Measurements from ENCODE around the gene GPR15.

The GPR15 gene

GRCh38 chr3:98532275-98532637 is 478 bp downstream of the GPR15 start:
- DNase-seq, result no peak

DNA sequence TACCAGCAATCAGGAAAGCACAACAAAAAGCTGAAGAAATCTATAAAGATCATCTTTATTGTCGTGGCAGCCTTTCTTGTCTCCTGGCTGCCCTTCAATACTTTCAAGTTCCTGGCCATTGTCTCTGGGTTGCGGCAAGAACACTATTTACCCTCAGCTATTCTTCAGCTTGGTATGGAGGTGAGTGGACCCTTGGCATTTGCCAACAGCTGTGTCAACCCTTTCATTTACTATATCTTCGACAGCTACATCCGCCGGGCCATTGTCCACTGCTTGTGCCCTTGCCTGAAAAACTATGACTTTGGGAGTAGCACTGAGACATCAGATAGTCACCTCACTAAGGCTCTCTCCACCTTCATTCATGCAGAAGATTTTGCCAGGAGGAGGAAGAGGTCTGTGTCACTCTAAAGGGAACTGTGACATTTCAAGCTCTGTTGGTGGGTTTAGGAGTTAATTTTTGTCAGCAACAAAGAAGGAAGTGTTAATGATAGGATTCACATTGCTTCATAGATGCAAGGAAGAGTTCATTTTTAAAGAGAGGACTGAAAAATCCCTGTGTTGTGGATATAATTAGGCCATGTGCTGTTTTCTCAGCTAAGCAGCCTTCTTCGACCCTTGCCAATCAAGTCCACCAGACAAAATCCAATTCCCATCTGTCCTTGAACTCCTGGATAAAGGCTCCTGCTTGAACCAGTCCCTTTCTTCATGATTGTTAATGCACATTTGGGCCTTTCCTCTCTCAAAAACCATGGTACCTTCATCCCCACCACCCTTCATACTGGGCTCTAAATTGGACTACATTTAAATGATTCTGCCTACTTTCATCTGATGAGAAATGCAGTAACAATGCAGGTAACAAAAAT is 1.2 kb downstream of the GPR15 start:
- no peak for DNase-seq

- no peak for DNase-seq
Observed at GRCh38 chr3:98534168-98534567, 2.4 kb downstream of the GPR15 start.

DNA sequence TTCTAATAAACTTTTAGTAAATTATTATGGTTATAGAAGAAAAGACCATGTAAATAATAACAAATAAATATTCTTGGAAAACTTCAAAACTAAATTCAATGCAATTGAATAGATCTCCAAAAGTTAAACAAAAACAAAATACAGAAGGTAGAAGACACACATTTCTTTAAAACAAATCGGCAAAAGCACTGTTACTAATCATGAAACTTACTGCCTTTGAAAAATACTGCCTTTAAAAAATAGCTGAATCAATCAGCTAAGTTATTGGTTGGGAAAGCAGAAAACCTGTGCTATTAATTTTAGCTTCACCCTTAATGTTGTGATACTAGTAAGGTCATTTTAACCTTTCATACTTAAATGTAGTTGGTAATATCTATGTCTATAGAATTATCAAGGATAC is 3.0 kb downstream of the GPR15 start:
- DNase-seq, result no peak

DNA sequence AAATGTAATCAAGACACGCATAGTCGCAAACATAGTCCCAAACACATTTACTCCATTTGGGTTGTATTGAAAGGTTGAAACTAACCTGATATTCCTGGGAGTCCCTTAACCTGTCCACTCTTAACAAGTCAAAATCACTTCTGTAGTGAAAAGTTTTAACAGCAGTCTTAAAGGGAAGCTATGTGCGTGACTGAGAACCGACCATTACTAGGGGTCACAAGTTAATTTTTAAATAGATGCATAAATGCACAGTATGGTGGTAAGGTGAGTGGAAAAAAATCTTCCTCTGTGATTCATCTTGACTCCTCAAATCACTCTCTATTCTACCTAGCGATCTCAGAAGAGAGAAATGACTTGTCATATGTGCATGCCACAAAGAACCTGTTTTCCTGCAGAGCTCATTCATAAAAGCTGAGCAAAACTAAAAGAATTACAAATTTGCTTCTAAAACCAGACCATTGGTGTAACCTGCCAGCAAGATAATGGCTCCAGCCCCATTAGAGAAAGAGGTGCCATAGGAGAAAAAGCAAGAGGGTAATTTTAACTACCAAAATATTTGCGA is 4.8 kb downstream of the GPR15 start:
- no peak for DNase-seq

- DNase-seq, result no peak
Observed at GRCh38 chr3:98540346-98540745, 8.6 kb downstream of the GPR15 start.

- DNase-seq, result no peak
Observed at GRCh38 chr3:98541695-98542094, 9.9 kb downstream of the GPR15 start.

GRCh38 chr3:98542623-98543022 is 10.8 kb downstream of the GPR15 start:
- DNase-seq, result no peak

- DNase-seq, result no peak
Observed at GRCh38 chr3:98545940-98546339, 14.2 kb downstream of the GPR15 start.

DNA sequence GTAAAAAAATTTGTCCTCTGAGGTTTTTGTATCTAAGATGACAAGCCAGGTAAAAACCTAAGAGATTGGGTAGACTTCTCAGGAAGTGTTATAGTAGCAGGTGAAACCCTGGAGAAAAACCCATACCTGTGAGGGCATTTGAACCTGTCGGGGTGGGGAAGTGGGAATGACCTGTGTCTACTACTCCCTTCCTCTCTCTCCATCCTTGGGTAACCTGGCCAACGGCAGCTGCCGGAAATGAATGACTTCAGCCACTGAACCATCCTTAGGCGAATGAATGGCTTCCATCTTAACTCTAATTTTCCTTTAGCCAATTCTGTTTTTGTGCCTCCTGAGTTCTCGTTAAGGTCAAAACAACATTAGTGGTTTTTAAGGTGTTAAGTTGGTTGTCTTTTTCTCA is 16.8 kb downstream of the GPR15 start:
- DNase-seq, result no peak

DNA sequence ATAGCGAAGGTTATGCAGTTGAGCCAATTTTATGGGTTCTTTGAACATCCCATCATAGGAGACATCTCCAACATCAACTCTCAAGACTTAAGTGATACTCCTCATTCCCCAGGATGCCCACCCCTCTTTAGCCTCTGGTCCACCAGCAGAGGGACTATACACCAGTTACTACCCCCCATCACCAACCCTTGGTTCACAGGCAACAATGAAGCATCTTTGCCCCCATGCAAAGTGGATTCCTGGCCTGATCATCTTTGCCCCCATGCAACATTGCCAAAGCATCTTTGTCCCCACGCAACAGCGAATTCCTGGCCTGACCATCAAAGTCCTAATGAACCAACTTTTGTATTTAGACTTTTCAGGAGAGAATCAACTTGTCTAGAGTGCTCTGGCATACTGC is 19.1 kb downstream of the GPR15 start:
- no peak for DNase-seq

DNA sequence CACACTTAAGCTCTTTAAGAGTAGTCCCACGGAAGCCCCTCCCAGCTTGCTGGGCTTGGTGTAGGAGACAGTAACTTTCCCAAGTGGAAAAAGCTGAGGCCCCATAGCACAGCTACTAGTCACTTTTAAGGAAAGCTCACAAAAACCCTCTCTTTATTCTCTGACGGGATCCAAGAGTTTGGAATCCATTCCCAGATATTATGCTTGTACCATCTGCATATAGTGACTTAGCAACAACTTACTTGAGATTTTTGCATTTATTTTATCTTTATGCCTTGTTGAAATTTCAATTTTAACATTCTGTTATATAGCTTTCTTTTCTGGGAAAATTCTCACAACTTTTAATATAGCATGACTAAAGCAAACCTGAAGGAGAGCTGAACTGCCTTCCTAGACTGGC is 19.5 kb downstream of the GPR15 start:
- DNase-seq, result no peak

- DNase-seq, result no peak
Observed at GRCh38 chr3:98551754-98552153, 20.0 kb downstream of the GPR15 start.

GRCh38 chr3:98552232-98553020 is 20.6 kb downstream of the GPR15 start:
- DNase-seq, result no peak

GRCh38 chr3:98553021-98553563 is 21.3 kb downstream of the GPR15 start:
- no peak for DNase-seq

GRCh38 chr3:98553753-98554152 is 22.0 kb downstream of the GPR15 start:
- DNase-seq, result no peak

GRCh38 chr3:98554580-98554979 is 22.8 kb downstream of the GPR15 start:
- no peak for DNase-seq

GRCh38 chr3:98555025-98555379 is 23.2 kb downstream of the GPR15 start:
- no peak for DNase-seq

GRCh38 chr3:98556164-98557130 is 24.7 kb downstream of the GPR15 start:
- DNase-seq, result no peak

DNA sequence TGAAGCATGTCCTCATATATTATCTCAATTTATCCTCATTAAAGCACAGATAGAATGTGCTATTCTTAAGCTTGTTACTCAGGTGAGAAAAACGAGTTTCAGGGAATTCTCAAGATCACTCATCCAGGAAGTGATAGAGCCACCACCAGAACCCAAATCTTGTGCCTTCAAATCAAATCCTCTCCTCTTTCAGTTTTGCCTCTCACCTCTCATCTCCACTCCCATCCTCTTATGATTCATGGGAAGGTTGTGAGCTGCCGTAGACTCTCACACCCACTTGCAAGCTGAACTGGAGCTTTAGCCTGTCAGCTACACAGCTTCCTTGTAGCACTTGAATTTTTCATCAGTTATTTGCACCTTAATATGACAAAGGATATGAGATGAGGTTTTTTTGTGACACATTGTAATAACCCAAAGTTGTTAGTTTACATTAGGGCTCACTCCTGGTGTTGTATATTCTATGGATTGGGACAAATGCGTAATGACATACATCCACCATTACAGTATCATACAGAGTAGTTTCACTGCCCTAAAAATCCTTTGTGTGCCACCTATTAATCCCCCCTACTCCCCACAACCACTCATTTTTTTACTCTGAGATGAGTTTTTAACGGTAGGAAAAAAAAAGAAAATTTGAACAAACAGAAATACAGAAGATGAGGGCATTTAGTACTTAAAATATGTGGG is 25.7 kb downstream of the GPR15 start:
- no peak for DNase-seq

DNA sequence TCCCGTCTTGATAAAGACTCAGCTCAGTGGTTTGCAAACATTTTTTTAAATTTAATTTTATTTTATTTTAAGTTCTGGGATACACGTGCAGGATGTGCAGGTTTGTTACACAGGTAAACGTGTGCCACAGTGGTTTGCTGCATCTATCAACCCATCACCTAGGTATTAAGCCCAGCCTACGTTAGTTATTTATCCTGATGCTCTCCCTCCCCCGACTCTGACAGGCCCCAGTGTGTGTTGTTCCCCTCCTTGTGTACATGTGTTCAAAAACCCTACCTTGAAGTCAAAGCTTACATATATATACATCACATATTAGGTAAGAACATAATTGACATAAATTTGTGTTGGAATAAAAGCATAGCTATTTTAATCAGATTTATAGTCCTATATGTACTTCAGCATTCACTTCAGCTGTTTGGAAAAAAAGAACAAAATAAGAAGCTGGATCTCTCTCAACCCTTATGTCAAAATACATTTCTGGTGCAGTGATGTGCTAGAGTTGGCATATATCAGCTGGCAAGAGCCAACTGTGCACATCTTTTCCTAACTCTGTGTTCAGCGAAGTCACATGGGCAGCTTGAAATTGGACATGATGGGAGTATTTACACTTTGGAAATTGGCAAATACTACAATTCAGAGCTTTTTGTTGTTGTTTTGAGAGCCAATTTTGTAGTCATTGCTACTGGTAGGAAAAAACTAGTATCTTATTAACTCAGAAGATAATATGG is 26.5 kb downstream of the GPR15 start:
- DNase-seq, result no peak
